NCI-H82 treated with DMSO at 0.1 percent for 48 hours (cell line): Measurements from ENCODE around the gene AUTS2.

ENCODE experiments used
- DNase-seq: peaks from one replicate; lab custom pipeline; 2025; ENCODE audit not compliant: unreplicated experiment; lab: John Stamatoyannopoulos, UW

The AUTS2 gene

DNA sequence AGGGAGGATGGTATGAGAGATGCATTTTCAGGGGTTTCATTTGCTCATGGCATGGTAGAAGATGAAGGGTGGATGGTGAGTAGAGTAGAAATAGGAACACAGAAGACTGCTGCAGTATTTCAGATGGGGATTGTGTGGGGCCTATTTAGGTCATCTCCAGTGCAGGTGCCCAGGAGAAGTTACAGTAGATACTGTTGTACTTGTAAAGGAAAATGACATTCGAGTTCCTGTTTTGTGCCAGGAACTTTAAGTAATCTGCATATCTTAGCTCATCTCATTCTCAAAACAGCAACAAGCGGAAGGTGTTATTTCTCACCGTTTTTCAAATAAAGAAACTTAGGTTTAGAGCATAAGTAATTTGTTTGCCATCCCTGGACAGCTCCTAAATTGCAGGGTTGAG is 156.2 kb downstream of the AUTS2 start:
- DNase-seq: no peak

DNA sequence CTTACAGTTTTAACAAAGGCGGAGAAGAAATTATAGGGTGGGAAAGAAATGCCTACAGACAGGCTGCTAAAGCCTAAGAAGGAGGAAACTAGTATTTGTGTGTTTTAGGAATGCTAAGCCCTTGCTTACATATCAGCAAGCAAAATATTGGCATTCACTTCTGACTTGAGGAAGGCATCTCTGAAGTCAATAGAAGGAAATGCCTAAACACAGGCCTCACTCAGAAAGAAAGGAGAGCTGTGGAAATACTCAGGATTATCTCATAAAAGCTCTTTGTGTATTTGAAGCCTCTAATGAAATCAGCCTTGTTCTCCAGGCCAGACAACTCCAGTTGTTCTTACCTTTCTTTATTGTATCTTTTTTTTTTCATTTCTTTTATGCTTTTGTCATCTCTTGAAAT is 158.0 kb downstream of the AUTS2 start:
- DNase-seq: no peak

- no peak for DNase-seq
These were observed 159.3 kb downstream of the AUTS2 start for GRCh38 chr7:69757528-69757927.

GRCh38 chr7:69757981-69758430 is 159.7 kb downstream of the AUTS2 start:
- peak; percentile 50 for DNase-seq

DNA sequence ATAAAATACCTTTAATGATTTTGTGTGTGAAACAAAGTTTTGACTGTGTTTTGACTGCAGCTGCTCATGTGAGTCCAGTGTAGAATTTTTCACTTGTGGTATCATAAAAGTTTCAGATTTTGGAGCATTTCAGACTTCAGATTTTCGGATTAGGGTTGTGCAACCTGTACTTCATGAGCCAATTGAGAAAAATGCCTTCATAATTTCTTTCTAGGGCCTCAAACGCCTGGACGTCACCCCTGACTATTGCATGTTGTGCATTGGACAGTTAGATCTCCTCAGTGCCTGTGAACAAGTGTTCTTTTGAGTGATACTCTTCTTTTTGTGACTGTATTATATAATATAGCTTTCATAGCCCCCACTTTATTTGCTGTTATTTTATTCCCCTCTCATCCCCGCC is 161.1 kb downstream of the AUTS2 start:
- no peak for DNase-seq

DNA sequence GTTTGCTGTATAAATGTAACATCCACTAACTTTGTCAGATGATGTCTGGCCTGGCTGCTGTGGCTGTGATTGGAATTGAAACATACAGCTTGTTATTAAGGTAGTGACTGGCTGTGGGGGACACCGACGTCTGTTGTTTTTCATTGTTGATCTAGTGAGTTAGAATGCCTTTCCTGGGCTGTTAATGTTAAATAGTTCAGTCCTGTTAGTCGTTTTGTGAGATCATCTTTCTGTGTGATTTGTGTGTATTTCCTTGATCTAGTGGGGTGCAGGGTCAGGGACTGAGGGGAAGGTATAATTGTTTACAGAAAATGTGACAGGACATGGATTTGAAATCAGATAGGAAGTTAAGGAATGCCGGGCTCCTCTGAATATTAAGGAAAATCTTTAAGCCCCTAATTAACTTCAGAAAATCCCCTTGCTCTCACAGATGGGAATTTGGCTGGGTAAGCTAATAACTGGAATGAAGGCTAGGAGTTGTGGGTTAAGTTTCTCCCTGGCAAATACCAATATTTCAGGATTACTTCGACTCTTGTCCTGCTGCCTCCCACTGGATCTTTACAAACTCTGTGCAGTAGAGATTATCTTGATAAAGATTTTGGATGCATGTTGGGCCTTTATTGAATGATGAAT is 163.1 kb downstream of the AUTS2 start:
- DNase-seq: peak; percentile 93

GRCh38 chr7:69762821-69763352 is 164.6 kb downstream of the AUTS2 start:
- no peak for DNase-seq

- DNase-seq: peak; percentile 30
These were observed 165.2 kb downstream of the AUTS2 start for GRCh38 chr7:69763513-69763912.

DNA sequence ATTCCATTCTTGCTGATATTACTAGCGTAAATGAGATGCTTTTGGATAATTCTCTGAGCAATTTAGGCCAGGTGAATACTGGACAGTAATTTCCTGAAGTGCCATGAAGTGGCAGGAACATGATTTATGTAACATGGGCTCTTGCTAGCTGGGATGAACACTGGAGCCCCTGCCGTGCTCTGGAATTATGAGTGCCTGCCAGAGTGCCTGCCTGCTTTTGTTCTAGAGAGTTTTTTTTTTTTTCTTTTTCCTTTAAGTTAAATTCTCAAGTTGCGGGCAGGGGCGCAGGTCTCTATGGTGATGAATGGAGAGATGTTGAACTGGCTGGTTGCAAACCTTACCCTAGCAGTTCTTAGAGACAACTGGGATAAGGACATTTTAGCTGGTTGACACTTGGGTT is 165.9 kb downstream of the AUTS2 start:
- no peak for DNase-seq

- DNase-seq: no peak
These were observed 166.4 kb downstream of the AUTS2 start for GRCh38 chr7:69764681-69765080.

DNA sequence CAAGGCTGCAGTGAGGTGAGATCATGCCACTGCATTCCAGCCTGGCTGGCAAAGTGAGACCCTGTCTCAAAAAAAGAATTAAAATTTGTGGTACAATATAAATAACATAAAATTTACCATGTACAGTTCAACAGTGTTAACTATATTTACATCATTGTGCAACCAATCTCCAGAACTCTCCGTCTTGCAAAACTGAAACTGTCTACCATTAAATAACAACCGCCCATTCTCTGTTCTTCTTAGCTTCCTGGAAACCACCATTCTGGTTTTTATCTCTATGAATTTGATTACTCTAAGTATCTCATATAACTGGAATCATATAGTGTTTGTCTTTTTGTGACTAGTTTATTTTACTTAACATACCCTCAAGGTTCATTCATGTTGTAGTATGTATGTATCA is 167.6 kb downstream of the AUTS2 start:
- DNase-seq: no peak

DNA sequence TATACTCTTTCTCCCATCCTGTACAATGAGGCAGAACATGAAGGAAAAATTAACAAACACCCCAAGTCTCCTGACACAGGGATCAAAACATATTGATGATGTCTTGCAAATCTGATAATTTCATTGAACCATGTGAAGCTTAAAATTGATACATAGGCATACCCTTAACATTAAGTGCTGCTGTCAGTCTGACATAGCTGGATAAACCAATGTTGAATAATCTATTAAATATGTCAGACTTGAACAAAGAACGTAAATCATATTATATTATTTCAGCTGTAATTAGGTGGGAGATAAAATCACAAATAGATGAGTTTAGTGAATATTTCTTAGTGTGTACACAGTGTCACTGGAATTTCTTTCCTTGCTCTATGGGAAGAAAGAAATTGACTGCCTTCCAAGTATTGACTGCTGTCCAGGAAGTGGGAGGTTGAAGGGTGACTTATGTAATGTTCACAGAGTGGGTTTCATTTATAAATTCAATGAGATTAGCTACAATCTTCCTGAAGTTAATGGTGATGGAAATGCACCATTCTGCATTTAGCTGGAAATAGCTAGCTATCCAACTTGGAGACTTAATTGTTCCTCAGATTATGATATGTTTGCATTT is 170.8 kb downstream of the AUTS2 start:
- no peak for DNase-seq

DNA sequence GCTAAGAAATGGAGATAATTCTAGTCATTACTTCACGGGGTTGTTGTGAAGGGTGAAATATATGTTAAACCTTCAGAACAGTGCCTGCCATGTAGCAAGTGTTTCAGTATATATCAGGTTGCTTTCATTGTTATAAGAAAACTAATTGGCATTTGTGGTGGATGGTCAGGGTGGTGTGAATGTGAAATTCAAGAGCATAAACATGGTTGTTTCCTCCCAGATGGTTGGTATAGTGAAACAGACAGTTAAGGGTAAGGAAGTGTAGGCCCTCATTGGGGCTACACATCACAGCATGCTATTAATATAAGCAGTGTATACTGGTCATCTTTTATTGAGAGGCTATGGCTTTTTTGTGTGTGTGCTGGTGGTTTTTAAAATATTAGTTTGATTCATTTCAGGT is 171.6 kb downstream of the AUTS2 start:
- DNase-seq: no peak

DNA sequence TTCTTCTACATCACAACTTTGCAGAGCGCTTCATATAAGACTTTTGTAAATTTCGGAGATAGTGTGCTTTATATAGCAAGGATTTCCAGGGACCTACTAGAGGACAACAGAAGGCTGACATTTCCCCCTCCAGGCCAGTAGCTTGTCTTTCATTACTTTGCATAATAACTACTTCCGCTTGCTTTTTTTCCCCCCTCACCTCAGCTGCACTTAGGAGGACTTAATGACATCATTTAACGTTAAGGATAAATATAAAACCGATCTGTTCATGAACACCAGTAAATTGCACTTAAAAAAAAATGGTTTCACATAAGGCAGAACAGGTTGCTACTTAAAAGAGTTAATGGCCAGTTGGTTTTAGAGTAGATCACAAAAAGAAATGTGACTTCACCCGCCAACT is 172.3 kb downstream of the AUTS2 start:
- DNase-seq: no peak

- no peak for DNase-seq
These were observed 174.6 kb downstream of the AUTS2 start for GRCh38 chr7:69772718-69773436.

DNA sequence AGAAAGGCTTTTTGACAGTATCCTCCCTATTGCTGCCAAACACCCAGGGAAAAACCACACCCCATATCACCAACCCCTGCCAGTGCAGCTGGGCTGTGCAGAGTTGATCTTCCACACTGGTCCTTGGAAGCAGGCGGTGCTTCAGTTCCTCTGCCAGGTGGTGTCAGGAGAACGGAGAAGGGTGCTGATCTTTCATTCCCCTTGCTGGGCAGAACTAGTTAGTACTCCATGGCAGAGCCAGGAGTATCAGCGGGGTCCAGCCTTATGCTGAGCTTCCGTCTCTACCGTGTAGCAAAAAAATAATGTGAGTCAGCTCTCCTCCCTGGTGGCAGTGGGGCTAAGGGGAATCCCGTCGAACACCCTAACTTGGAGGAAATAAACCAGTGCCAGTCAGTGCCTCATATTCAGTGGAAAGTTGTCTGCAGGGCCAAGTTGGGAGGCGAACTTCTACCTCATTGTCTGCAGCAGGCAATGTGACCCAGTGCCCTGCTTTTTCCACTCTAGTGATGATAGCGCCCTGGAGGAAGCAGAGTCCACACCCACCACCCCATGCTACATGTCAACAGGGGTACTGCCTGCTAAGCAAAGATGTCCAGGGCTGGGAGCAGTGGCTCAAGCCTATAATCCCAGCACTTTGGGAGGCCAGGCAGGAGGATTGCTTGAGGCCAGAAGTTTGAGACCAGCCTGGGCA is 175.4 kb downstream of the AUTS2 start:
- no peak for DNase-seq

- DNase-seq: peak; percentile 69
These were observed 177.0 kb downstream of the AUTS2 start for GRCh38 chr7:69775231-69775771.

DNA sequence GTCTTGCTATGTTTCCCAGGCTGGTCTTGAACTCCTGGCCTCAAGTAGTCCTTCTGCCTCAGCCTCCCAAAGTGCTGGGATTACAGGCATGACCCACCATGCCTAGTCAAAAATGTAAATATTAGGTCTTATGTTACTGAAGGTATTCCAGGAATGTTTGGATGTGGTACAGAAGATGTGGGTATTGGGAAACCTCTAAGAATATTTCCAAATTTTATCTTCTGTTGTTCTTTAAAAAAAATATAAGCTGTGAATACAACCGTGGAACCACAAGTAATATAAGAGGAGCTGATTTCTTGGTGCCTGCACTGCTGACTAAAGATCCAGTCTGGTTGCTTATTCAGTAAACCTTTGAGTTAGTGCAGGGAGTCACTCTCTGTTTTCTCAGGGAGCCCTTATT is 178.3 kb downstream of the AUTS2 start:
- DNase-seq: no peak

GRCh38 chr7:69778138-69778537 is 179.9 kb downstream of the AUTS2 start:
- DNase-seq: no peak

GRCh38 chr7:69780379-69780778 is 182.1 kb downstream of the AUTS2 start:
- no peak for DNase-seq

DNA sequence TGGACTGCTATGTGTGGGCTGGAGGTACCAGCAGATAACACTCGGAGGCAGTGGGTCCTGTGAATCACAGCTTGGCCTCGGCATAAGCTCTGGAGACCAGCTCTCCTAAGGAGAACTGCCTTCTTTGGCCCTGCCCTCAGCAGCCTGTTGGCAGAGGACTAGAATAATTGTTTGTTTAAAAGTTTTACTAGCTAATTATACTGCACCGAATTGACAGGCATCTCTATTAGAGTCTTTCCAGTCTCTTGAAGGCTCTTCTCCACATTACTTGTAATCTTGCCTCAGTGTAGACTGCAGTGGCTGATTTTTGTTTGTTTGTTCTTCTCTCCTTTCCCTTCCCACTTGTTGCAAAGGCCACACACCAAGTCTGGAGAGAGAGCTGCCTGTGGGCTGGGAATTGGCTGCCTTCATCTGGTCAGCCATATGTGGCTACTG is 183.2 kb downstream of the AUTS2 start:
- no peak for DNase-seq
